ENCODE data around the gene SLC16A7.

SLC16A7 gene

GRCh38 chr12:59768031-59768430 is 172.2 kb downstream of the SLC16A7 start:
- TF ChIP-seq, protein P1, sequence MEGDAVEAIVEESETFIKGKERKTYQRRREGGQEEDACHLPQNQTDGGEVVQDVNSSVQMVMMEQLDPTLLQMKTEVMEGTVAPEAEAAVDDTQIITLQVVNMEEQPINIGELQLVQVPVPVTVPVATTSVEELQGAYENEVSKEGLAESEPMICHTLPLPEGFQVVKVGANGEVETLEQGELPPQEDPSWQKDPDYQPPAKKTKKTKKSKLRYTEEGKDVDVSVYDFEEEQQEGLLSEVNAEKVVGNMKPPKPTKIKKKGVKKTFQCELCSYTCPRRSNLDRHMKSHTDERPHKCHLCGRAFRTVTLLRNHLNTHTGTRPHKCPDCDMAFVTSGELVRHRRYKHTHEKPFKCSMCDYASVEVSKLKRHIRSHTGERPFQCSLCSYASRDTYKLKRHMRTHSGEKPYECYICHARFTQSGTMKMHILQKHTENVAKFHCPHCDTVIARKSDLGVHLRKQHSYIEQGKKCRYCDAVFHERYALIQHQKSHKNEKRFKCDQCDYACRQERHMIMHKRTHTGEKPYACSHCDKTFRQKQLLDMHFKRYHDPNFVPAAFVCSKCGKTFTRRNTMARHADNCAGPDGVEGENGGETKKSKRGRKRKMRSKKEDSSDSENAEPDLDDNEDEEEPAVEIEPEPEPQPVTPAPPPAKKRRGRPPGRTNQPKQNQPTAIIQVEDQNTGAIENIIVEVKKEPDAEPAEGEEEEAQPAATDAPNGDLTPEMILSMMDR (IDR thresholded peaks at IDR 0.05; ENCODE audit: insufficient read depth, low read depth, low read length, missing control alignments) = no peak
- H3K4me3 ChIP-seq (ENCODE audit: low read length) = no peak overlapping the region
- DNase-seq (ENCODE audit: low read depth) = no peak

- TF ChIP-seq, protein P1 (IDR thresholded peaks at IDR 0.05; ENCODE audit: insufficient read depth, low read depth, low read length, missing control alignments) = peak; percentile 76
- DNase-seq (ENCODE audit: low read depth) = peak; percentile 61
- H3K4me3 ChIP-seq (ENCODE audit: low read length) = no peak overlapping the region
Measured at GRCh38 chr12:59780605-59781135, 184.8 kb downstream of the SLC16A7 start.

- TF ChIP-seq, protein P1 (IDR thresholded peaks at IDR 0.05; ENCODE audit: insufficient read depth, low read depth, low read length, missing control alignments) = no peak
- no peak overlapping the region for H3K4me3 ChIP-seq (ENCODE audit: low read length)
- DNase-seq (ENCODE audit: low read depth) = no peak
Measured at GRCh38 chr12:59787610-59788009, 191.8 kb downstream of the SLC16A7 start.

DNA sequence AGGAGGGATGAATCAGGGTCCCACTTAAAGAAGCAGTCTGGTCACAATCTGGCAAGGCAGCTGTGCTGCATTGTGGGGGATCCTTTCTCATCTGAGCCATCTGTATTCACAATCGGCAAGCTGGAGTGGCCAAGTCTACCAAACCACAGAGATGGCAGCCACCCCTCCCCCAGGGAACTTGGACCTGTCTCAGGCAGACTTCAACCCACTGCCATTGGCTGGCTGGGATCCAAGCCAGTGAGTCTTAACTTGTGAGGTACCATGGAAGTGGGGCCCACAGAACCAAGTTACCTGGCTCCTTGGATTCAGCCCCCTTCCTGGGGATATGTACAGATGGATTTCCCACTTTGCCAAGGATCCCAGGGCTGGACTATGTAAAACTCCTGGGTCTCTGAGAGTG is 196.8 kb downstream of the SLC16A7 start:
- H3K4me3 ChIP-seq (ENCODE audit: low read length) = no peak overlapping the region
- TF ChIP-seq, protein P1 (IDR thresholded peaks at IDR 0.05; ENCODE audit: insufficient read depth, low read depth, low read length, missing control alignments) = no peak

GRCh38 chr12:59803735-59804134 is 207.9 kb downstream of the SLC16A7 start:
- H3K4me3 ChIP-seq (ENCODE audit: low read length) = no peak overlapping the region
- TF ChIP-seq, protein P1 (IDR thresholded peaks at IDR 0.05; ENCODE audit: insufficient read depth, low read depth, low read length, missing control alignments) = no peak
- peak; percentile 54 for DNase-seq (ENCODE audit: low read depth)

More for the DNA sequence above, 196.8 kb downstream of the SLC16A7 start:
- no peak for DNase-seq (ENCODE audit: low read depth)

GRCh38 chr12:59808317-59808910 is 212.6 kb downstream of the SLC16A7 start:
- TF ChIP-seq, protein P1 (IDR thresholded peaks at IDR 0.05; ENCODE audit: insufficient read depth, low read depth, low read length, missing control alignments) = peak; percentile 78
- H3K4me3 ChIP-seq (ENCODE audit: low read length) = no peak overlapping the region
- peak; percentile 52 for DNase-seq (ENCODE audit: low read depth)

GRCh38 chr12:59811991-59812390 is 216.2 kb downstream of the SLC16A7 start:
- no peak overlapping the region for H3K4me3 ChIP-seq (ENCODE audit: low read length)
- DNase-seq (ENCODE audit: low read depth) = no peak
- TF ChIP-seq, protein P1 (IDR thresholded peaks at IDR 0.05; ENCODE audit: insufficient read depth, low read depth, low read length, missing control alignments) = no peak
